Endothelial cell of umbilical vein (primary cell): ENCODE results near the gene ATG14. TPM values are rescaled to one million over a fixed set of nuclear protein-coding genes. Genes with fewer than 3 reads are reported as not detected.

Experiments used
- BruUV-seq: library from RNA; stranded (reverse); fragments of 400-500 nt; replicated peaks from 2 replicates; lab custom pipeline; 2021; lab: Mats Ljungman, UMichigan
- CTCF ChIA-PET: fragments of 300-600, 350-600 bp; sonication (Branson Sonifier 250); formaldehyde crosslinking; loops from one replicate; lab custom pipeline; 2021; ENCODE audit warnings: antibody characterized with exemption, inconsistent platforms; lab: Charles Lee
- POLR2A ChIA-PET: fragments of 300-600, 350-600 bp; sonication (Branson Sonifier 250); formaldehyde crosslinking; loops from one replicate; lab custom pipeline; 2021; ENCODE audit warnings: antibody characterized with exemption, inconsistent platforms; lab: Charles Lee
- DNase-seq: peaks from one replicate; pipeline ENCODE4 v3.0.0-alpha.2; 2011; ENCODE audit warnings: low read depth, low spot score
- FAIRE-seq: peaks from 2 replicates; lab custom pipeline; 2011; peaks lifted over from hg19 to GRCh38; lab: Jason Lieb, UNC
- H2AFZ ChIP-seq: 2 replicates; pipeline ENCODE4 v1.6.0; 2012; ENCODE audit warnings: low read depth, low read length, control low read depth, inconsistent platforms
- H3K27ac ChIP-seq: 2 replicates; pipeline ENCODE4 v1.5.1; 2011; ENCODE audit warnings: low read depth, mild to moderate bottlenecking, control low read depth, low read length, moderate library complexity; ENCODE audit not compliant: insufficient read depth
- H3K27me3 ChIP-seq, 2 experiments: 2 replicates each; pipeline versions ENCODE4 v1.6.0 to v1.6.1; 2011; ENCODE audit warnings: low read length in 2 of 2, mixed read lengths in 1 of 2; ENCODE audit not compliant: control insufficient read depth in 2 of 2, insufficient read depth in 2 of 2
- H3K36me3 ChIP-seq, 2 experiments: 2 replicates in 1 of 2; 3 replicates in 1 of 2; pipeline ENCODE4 v1.5.1; 2011; ENCODE audit warnings: low read length in 2 of 2, mild to moderate bottlenecking in 1 of 2, moderate library complexity in 1 of 2; ENCODE audit not compliant: control insufficient read depth in 2 of 2, insufficient read depth in 2 of 2; ENCODE audit errors: extremely low read depth in 1 of 2
- H3K4me1 ChIP-seq: 3 replicates; pipeline ENCODE4 v1.5.1; 2011; ENCODE audit warnings: mild to moderate bottlenecking, low read length; ENCODE audit not compliant: control insufficient read depth, insufficient read depth; ENCODE audit errors: extremely low read depth
- H3K4me2 ChIP-seq: 2 replicates; pipeline ENCODE4 v1.6.1; 2011; ENCODE audit warnings: low read length, control low read depth, mixed read lengths; ENCODE audit not compliant: insufficient read depth
- H3K4me3 ChIP-seq, 3 experiments: fragments of 200-600 bp in 1 of 3; sonication (generic), shearing (Covaris generic) in 1 of 3; replicated peaks in 1 of 3; 2 replicates each; pipeline ENCODE4 v1.5.1; 2011 to 2016; ENCODE audit warnings: control low read depth in 3 of 3, low read length in 3 of 3, mild to moderate bottlenecking in 2 of 3, inconsistent platforms in 1 of 3, low read depth in 1 of 3, moderate library complexity in 1 of 3; ENCODE audit not compliant: insufficient read depth in 1 of 3
- H3K79me2 ChIP-seq: 2 replicates; pipeline ENCODE4 v1.6.0; 2012; ENCODE audit warnings: low read length, inconsistent platforms; ENCODE audit not compliant: control insufficient read depth, insufficient read depth
- H3K9ac ChIP-seq: replicated peaks from 2 replicates; pipeline ENCODE3; 2011; ENCODE audit warnings: low read length, control low read depth; ENCODE audit not compliant: insufficient read depth; ENCODE audit errors: extremely low read depth
- H3K9me1 ChIP-seq: replicated peaks from 3 replicates; pipeline ENCODE4 v1.6.0; 2011; ENCODE audit warnings: mild to moderate bottlenecking, low read length; ENCODE audit not compliant: control insufficient read depth, insufficient read depth; ENCODE audit errors: extremely low read depth
- H3K9me3 ChIP-seq: replicated peaks from 2 replicates; pipeline ENCODE4 v1.5.1; 2012; ENCODE audit warnings: low read length, inconsistent platforms; ENCODE audit not compliant: control insufficient read depth, insufficient read depth
- H4K20me1 ChIP-seq: replicated peaks from 2 replicates; pipeline ENCODE3; 2011; ENCODE audit warnings: mild to moderate bottlenecking, low read length; ENCODE audit not compliant: control insufficient read depth, insufficient read depth; ENCODE audit errors: extremely low read depth
- CTCF ChIP-seq, 2 donors: IDR thresholded peaks; 1 replicate in 1 of 2; 2 replicates in 1 of 2; pipeline ENCODE4 v1.5.1; 2011; ENCODE audit warnings: low read length in 2 of 2, mild to moderate bottlenecking in 2 of 2, moderate library complexity in 2 of 2, control low read depth in 1 of 2, inconsistent platforms in 1 of 2, low read depth in 1 of 2; ENCODE audit not compliant: insufficient read depth in 1 of 2; ENCODE audit errors: extremely low read depth in 1 of 2
- EZH2 ChIP-seq: IDR thresholded peaks from 2 replicates; pipeline ENCODE4 v1.6.1; 2012; ENCODE audit warnings: borderline replicate concordance, low read depth, mild to moderate bottlenecking, moderate library complexity, low read length, inconsistent platforms; ENCODE audit not compliant: severe bottlenecking
- FOS ChIP-seq: IDR thresholded peaks from 2 replicates; pipeline ENCODE4 v1.6.1; 2011; ENCODE audit warnings: mild to moderate bottlenecking, low read length, moderate library complexity, borderline replicate concordance; ENCODE audit not compliant: insufficient read depth
- GATA2 ChIP-seq: IDR thresholded peaks from 2 replicates; pipeline ENCODE4 v1.7.0; 2011; ENCODE audit warnings: low read depth, mild to moderate bottlenecking, moderate library complexity, mixed read lengths, low read length; ENCODE audit not compliant: insufficient read length, insufficient read depth
- JUN ChIP-seq: IDR thresholded peaks from 2 replicates; pipeline ENCODE4 v1.6.1; 2011; ENCODE audit warnings: borderline replicate concordance, low read depth; ENCODE audit not compliant: insufficient read length, insufficient read depth
- MAX ChIP-seq: IDR thresholded peaks from 2 replicates; pipeline ENCODE4 v1.6.1; 2011; ENCODE audit not compliant: insufficient read depth, insufficient read length
- MYC ChIP-seq: IDR thresholded peaks from one replicate; pipeline ENCODE4 v1.6.1; 2011; ENCODE audit warnings: mild to moderate bottlenecking, low read depth, low read length
- POLR2A ChIP-seq: IDR thresholded peaks from 2 replicates; pipeline ENCODE4 v1.6.1; 2012; ENCODE audit warnings: low read depth, mild to moderate bottlenecking, control low read depth, low read length
- POLR2AphosphoS5 ChIP-seq: IDR thresholded peaks from 2 replicates; pipeline ENCODE4 v1.6.1; 2012; ENCODE audit warnings: low read depth, mild to moderate bottlenecking, control low read depth, low read length, moderate library complexity; ENCODE audit not compliant: insufficient read depth
- dilution Hi-C: fragments of 300-500 bp; cut with MboI; formaldehyde crosslinking; loops from one replicate; pipeline ENCODE4 v1.15.0; 2019; ENCODE audit warnings: low sequenced_read_pairs; ENCODE audit not compliant: extremely low pct_ligation_motif_present
- intact Hi-C: fragments of 100-400 bp; cut with micrococcal nuclease; formaldehyde crosslinking; loops from one replicate; pipeline ENCODE4 v1.10.0; 2022
- polyA plus RNA-seq, 4 experiments: library from polyadenylated mRNA; depleted of rRNA in 3 of 4; stranded (reverse) in 3 of 4; unstranded in 1 of 4; fragments of >200 nt; gene quantifications; 2 replicates each; pipeline versions ENCODE4 v1.2.1 to v1.2.3, GENCODE V29; 2011 to 2012; ENCODE audit warnings: missing spikeins in 1 of 4
- total RNA-seq: library from RNA; stranded (reverse); gene quantifications from 2 replicates; pipeline ENCODE4 v1.2.3, GENCODE V29; 2021

Gene ATG14
- total and polyA plus RNA-seq, 2 donors (not counting 3 experiments of a cell fraction or from before 2014, with no cell fraction given): 5.9 to 10.0 TPM

- intact Hi-C loops: no loop called here
- H3K9me3 ChIP-seq: no peaks in the 10 kb centered on the region
- no peak overlapping the region for H3K9ac ChIP-seq
- TF ChIP-seq MYC (no peak), CTCF (IDR thresholded peaks at IDR 0.05; ENCODE audit: extremely low read depth in 1 of 2, insufficient read depth in 1 of 2, low read depth in 1 of 2, low read length in 2 of 2) (no peak), EZH2 (no peak), FOS (no peak), JUN (no peak), MAX (no peak), POLR2A (no peak), GATA2 (no peak), POLR2AphosphoS5 (no peak)
- no peak overlapping the region for H3K4me3 ChIP-seq
- no peak overlapping the region for H3K27ac ChIP-seq
- dilution Hi-C loops: no loop called here
- H3K36me3 ChIP-seq: no peaks in the 10 kb centered on the region
- H3K4me2 ChIP-seq: peak overlapping the region; percentile 12
- H3K9me1 ChIP-seq: no peaks in the 10 kb centered on the region
- no peaks in the 10 kb centered on the region for H3K27me3 ChIP-seq
- FAIRE-seq (no peak), DNase-seq (no peak)
- no peak overlapping the region for H2AFZ ChIP-seq
- BruUV-seq: no TSS peak
- H3K79me2 ChIP-seq: no peaks in the 10 kb centered on the region
- peaks cover 63% of the 10 kb centered on the region for H3K4me1 ChIP-seq
- ChIA-PET CTCF (interaction anchor here (1.0 to 1.5 kb wide), 3 partner anchors 14 to 149 kb away, joined by 3 to 10 read pairs (median 3); no protein-coding TSS in a partner anchor), POLR2A (no interaction called here)
- no peaks in the 10 kb centered on the region for H4K20me1 ChIP-seq
Observed at GRCh38 chr14:55451950-55452349, 40.3 kb upstream of the ATG14 start.
